ENCODE data around the gene SCUBE1.

DNA sequence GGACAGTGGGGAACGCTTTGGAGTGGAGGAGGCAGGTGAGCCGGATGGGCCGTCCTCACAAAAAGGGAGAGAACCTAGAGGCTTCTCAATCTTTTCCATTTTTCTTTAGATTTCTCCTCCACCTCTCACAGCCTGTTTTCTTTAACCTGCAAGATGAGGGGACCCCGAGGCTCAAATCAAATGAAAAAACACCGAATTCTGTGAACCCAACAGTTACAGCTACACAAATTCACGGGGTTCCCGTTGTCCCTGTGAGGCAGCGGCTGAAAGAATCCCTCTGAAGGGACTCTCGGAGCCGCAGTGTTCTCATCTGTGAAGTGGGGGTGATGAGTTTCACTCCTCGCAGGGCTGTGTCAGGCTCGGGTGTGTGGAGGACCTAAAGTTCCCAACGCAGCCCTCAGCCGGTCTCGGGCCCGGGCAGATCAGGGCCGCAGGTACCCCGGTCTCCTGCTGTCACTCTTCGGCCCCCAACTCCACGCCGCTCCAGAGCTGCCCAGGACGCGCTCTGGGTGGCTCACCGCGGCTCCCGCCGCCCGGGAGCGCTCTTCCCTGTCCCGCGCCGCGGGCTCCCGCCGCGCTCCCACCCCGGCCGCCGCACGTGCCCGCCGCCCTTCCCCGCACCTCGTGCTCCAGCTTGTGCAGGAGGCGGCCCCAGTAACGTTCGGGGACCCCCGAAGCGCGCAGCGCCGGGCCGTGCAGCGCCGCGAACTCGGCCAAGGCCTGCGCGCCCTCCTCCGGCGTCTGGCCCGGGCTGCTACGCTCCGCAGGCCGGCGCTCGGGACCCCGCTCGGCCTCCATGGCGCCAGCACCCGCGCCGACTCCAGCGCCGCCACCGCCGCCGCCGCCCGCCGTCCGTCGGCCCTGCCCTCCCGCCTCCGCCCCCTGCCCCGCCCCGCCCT is 156.7 kb downstream of the SCUBE1 start, which contains the start of gene TTLL12:
- TF ChIP-seq CTCF (IDR thresholded peaks at IDR 0.05) (peak in 1 of 5 experiments; percentile 31), POLR2A (IDR thresholded peaks at IDR 0.05) (peak; percentile 49 to 68)
